ENCODE results near the gene GNAT1. TPM values are rescaled to one million over a fixed set of nuclear protein-coding genes. Genes with fewer than 3 reads are reported as not detected.
"Not testable (repeated sequence)": the region's sequence is repeated elsewhere in the genome, so short reads cannot be mapped to it uniquely, and the experiment has no call there.

Gene GNAT1
- total RNA-seq, 1 experiment from 2014 or later = 0.18 TPM

DNA sequence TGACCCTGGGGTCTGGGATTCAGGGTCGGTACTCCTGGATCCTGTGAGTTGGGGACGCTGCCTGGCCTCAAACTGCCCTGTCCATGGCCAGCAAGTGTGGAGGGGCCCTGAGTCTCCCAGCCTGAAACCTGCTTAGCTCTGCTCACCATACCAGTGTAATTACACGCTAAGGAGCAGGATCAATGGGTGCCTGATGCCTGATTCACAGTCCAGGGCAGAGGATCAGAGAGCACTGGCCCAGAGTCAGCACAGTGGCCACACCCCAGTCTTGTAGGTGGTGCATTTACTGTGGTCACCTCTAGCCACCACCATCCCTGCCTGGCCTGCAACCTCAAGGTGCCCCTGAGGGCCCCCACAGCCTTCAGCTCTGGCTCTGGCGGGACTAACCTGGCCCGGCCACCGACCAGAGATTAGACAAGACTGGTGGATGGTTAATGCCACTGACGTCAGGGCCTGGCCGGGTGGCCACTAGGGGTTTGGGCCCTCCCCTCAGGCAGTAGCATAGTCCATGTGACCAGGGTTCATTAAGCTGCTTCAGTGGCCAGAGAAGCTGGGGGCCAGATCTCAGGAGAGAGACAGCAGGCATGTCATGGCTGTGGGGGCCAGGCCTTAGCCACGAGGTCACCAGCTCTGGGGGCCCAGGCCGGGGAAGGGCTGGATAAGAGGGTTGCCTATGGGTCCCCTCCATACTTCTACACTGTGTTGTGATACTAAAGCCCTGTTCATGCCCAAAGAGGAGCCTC, 10.3 kb downstream of the GNAT1 start:
- no peak for DNase-seq (ENCODE audit: low spot score)

DNA sequence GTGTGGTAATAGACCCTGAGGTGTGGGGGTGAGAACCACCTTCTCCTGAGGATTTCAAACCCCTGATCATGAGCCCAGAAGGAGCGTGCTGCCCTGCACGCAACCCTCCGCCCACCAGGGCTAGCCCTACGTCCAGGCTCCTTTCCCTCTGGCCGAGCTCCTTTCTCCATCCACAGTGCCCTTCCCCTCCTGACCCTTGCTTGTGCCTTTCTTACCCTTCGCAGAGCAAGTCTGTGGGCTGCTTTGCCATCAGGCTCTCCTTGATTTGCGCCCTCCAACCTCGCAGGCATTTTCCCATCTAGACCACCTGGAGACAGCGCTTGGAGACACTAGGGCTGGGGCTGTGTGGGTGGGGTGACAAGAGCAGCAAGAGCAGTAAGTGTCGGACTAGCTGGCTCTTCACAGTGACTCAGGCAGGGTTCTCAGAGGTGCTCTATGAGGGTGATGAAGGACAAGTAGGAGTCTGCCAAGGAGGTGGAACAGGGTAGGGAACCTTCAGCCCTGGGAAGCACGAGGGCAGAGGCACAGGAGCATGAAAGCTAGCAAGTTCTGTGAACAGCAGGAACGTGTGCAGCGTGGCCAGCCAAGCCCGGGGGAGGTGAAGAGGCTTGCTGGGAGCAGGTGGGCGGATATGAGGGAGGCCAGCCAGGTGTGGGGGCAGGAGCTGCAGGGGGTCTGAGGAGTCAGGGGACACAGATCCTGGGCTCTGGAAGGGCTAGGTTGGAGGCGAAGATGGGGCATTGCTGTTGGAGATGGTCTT, 11.1 kb downstream of the GNAT1 start:
- DNase-seq (ENCODE audit: low spot score) = no peak

DNA sequence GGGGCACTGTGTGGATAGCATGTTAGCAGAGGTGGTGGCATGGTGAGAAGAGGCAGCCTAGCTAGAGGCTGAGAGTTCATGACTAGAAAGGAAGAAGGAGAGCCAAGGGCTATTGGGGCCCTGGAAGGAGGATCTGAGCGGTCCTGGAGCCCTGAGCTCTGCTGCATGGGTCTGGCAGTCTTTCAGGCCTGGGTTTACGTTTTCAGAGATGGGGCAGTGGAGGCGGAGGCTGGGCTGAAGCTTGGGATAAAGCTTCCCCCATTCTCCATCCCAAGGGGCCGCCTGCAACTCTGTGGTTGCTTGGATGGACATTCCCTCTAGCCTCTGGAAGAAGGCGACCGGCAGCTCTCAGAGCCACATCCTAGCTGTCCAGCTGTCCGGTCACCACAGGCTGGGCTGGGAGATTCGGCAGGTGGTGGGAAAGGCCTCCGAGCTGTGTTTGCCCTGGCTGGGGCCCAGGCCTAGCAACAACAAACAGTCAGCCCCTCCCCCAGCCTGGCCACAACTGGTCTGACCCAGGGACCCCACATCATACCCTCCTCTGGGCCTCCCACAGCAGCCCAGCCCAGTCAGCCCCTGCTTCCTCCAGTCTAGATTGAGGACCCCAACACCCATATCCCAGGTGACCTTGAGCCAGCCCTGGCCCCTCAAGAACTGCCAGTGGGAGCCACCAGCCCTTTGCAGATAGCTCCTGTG, 11.9 kb downstream of the GNAT1 start:
- DNase-seq (ENCODE audit: low spot score) = no peak

DNA sequence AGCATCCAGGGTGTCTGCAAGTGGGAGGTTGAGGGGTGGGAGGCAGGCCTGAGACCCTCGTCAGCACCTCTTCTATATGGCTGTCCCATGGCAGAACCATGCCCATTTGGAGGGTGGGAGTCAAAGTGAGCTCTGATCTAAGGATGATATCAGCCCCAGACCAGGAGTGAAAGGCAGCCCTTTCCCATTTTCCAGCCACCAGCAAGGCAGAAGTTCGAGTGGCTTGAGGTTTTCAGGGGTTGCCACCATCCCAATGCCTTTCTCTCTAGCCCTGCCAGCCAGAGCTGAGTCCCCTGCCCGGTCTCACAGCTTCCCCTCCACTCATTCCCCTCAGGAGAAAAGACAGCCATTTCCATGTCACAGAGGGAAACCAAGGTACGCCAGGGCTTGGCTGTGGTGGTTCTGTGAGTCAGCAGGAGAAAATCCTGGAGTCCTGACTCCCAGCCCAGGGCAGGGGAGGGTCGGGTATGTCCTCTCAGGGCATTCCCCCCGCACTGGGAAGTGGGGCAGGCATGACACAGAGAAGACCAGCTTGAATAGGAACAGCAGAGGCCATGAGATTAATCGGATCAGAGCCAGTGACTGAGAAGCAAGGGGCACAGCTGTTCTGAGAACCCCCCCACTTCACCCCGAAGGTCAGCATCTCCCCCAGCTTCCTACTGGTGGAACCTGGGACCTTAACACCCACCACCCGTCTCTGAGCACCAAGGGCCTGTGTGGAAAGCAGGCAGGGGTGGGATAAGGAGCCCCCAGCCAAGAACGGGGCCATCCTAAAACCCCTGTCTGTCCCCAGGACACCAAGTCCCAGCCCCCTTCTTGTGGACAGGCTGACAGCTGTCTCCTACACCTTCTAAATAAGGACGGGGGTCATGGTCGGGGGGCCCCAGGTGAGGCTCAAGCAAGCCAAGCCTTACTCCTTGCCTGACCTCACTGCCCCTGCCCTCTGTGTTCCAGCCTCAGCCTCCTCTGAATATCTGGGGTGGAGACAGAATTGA, 12.7 kb downstream of the GNAT1 start:
- DNase-seq (ENCODE audit: low spot score) = no peak

DNA sequence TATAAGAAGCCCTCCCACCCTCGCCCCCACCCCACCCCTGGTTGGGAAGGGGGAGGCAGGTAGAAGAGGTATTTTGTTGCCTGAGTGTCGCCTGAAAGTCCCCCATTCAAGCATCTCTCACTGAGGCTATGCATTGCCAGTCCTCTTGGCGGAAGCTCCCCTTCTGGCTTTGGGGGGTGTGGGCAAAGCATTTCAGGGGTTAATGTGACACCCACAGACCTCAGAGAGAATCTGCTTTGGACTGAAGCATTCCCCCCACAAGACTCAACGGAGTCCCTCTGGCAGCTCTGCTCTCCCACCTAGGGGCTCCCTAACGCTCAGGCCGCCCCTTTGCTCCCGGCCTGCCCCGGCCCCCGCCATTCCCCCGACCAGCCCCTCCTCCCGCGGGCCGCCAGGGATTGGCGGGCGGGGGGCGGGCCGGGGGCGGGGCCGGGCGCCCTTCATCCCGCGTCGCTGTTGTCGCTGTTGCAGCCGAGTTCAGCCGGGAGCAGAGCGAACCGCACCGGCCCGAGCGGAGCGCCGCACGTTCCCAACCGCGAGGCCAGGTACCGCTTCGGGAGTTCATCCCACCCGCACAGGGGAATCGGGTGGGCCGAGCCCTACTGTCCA, 13.5 kb downstream of the GNAT1 start, which contains the start of gene SLC38A3:
SLC38A3 (plus strand) TSS at position 468 of the 609 bp plus-strand sequence. CDS start 8,929 bp downstream, outside the sequence.
- DNase-seq (ENCODE audit: low spot score) = no peak

DNA sequence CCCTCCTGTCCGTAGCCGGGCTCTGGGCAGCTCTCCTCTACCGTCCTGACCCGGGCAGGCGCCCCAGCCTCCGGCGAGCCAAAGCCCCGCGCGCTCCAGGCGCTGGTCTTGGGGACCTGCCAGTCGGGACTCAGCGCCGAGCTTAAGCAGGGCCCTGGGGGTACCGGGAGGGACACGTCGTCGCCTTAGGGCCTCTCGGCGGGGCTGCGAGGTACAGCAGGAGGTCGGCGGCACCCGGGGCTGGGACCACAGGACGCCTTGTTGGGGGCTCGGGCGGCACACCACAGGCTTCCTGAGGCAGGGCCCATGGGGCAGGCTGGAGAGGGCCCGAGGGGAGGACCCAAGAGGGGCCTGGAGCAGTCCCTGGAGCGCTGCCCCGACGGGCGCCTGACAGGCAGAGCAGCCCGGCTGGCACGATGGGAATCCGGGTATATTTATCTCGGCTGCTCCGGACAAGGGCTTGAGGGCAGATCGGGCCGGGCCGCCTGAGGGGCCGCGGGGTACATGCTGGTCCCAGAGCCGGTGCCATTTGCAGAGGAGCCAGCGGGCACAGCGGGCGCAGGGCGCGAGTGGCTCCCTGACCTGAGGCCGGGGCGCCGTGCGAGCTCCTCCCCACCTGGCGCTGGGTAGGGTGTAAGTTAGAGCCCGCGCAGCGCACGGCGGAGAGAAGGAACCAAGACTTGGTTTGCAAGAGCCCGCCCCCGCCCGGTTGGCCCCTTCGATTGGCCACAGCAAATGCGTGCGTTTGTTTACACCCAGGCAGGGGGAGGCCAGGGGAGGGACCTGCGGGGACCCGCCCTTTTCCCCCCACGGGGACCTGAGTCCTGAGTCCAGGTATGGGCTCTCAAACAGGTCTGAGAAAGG, 14.2 kb downstream of the GNAT1 start:
- DNase-seq (ENCODE audit: low spot score) = no peak

DNA sequence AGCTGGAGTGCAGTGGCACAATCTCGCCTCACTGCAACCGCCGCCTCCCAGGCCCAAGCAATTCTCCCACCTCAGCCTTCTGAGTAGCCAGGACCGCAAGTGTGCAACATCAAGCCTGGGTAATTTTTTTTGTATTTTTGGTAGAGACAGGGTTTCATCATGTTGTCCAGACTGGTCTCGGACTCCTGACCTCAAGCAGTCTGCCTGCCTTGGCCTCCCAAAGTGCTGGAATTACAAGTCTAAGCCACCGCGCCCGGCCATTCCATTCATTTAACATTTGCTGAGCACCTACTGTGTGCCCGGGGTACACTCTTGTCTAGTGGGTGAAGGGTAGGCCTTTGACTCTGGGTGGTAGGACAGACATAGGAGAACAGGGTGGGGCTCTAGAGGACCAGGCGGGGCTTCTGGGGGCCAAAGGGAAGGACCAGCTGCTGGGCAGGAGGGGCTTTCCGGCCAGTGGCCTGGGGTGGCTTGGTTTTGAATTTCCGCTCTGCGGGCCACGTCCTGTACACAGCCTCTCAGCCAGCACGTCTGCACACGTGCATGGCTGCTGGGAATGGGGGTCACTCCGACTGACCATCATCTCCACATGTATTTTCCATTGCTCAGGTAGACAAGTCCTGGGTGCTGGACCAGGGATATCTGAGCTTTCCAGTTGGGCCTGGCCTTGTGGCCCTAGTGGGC, 16.1 kb downstream of the GNAT1 start:
- no peak for DNase-seq (ENCODE audit: low spot score)

DNA sequence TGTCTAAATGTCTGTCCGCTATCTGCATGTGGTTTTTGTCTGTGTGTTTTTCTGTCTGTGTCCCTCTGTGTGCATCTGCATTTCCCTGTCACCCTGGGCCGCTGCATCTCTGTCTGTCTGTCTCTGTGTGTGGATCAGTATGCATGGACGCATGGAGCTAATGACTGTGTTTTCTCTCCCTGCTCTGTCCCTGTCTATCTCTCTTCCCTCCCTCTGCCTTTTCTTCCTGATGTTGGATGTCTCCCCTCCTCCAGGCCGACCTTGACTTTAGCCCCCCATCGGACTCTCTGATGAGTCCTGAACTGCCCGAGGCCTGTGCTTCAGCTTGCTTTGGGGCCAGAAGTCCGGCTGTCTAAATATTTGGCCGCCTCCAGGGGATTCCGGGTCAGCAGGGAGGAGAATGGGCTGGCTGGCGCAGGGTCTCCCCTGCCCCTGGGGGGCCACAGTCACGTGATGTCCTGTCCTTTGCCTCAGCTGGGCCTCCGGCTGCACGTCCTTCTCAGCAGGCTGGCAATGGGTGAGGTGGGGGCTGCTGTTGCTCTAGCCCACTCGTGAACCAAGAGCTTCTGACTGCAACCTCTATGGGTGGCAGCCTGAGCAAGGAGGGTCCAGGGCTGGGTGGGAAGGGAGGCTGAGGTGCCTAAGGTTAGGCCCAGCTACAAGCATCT, 17.4 kb downstream of the GNAT1 start:
- DNase-seq (ENCODE audit: low spot score) = no peak

DNA sequence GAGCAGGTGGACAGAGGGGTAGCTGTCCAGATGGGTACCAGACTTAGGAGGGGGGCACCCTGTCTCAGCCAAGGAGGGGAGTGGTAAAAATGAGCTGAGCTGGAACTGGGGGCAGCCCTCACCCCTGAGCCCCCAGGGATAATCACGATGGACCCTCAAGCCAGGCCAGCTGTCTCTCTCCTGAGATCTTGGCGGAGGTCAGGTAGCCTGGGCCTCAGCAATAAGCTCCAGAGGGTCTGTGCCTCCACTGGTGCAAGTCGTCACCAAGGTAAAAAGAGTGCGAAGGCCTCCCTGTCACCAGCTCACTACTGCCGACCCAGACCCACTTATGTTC, 18.7 kb downstream of the GNAT1 start:
- DNase-seq (ENCODE audit: low spot score) = no peak

DNA sequence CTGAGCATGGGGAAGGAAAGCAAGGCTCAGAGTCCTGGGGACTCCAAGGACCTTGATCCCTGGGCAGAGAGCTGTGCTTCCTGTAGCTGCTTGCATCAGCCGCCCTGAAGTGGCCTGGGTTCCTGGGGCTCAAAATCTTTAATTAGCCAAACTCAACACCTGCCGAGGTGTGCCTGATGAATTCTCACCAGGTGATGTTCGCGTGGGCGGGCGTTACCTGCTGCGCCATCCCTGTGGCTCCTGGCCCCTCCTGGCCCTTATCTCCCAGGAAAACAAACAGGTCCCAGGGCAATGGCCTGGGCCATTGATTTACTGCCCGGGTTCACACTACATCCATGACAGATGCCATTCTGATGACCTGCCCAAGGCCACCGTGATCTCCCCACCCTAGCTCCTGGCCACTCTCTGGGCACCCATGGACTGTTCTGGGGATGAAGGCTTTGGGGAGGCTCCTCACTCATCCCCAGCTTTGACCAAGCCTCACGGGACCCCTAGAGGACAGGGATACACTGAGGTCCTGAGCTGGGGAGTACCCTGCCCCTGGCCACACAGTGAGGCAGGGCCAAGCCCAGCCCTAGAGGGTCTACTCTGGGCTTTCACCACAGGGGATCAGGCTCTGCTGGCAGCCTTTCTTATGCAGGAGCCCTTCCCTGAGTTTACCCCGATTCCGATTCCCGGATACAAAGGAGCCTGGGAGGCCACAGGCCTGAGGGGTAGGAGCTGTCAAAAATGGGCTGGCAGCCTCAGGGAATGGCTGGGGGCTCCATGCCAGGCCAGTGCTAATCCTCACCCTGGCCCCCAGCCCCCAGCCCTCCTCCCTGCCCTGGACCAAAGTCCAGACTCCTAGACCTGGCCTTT, 19.3 kb downstream of the GNAT1 start:
- no peak for DNase-seq (ENCODE audit: low spot score)

DNA sequence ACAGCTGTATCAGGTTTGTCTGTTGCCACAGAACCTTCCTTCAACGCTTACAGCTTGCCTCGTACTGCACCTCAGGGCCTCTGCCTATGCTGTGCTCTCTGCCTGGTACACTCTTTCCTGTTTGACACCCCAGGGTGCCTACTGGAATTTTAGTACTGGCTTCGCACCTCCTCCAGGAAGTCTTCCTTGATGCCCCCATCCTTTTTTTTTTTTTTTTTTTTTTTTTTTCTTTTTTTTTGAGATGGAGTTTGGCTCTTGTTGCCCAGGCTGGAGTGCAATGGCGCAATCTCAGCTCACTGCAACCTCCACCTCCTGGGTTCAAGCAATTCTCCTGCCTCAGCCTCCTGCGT, 19.9 kb downstream of the GNAT1 start:
- DNase-seq (ENCODE audit: low spot score) = not testable (repeated sequence)

DNA sequence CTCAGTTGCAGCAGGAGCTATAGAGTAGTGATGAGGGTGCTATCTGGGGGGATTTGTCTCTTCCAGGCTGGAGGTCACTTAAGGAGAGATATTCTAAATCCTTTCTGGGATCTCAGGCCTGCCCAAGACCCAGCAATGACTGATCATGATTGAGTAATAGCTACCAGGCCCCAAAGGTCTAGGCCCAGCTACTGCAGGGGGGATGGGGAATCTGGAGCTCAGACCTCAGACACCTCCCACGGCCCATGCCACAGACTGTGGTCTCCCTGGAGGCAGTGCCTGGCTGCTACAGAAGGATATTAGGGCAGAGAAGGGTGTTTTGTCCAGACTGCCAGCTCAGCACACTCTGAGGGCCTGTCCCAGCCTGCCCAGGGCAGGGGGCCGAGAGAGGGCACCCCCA, 20.5 kb downstream of the GNAT1 start:
- no peak for DNase-seq (ENCODE audit: low spot score)

DNA sequence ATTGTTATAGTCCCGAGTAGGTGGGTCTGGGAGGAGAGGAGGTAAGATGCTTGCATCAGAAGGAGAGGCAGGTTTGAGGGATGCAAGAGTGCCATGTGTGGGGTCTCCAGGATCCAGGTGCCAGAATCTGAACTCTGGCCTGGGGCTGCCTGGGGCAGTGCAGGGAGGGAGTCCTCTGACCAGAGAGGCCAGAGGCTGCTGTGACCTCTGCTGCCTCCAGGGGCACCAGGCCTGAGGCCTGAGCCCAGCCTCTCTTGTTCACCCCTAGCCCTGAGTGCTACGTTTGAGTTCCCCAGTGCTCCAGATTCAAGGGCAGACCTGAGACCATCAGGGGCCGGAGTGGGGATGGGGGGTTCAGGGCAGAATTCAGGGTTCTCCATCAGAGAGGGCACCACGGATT, 21.1 kb downstream of the GNAT1 start:
- no peak for DNase-seq (ENCODE audit: low spot score)

DNA sequence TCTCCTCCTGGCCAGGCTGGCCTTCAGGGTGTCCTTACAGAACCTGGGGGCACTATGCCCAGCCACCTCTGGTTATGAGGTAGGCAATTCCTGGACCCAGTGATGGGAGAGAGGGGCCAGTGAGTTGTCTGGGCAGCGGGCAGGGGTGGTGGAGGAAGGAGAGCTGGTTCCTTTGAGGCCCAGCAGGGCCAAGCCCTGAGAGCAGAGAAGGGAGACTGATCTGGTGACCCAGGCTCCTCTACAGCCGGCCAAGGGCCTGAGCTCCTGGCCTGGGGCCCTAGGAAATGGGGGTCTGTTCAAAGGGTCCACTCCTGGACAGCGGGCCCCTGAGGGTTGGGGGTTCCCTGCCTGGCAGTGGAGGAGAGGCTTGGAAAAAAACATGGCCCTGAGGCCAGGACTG, 21.6 kb downstream of the GNAT1 start:
- no peak for DNase-seq (ENCODE audit: low spot score)

DNA sequence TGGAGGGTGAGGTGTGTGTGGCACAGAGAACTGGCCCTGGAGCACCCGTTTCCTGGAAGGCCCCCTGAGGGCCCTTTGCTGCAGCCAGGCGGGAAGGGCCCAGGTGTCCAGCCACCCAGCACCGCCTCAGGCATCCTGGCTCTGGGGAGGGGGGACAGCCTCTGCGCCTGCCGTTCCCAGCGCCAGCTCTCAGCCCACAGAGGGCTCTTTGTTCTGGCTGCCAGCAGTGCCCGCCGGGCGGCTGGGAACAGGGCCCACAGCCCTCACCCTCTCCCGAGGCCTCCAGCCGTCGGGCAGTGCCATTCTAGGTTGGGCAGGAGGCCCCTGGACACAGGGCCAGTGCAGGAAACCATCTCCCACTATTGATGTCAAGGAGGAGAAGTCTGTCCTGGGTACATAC, 22.0 kb downstream of the GNAT1 start:
- DNase-seq (ENCODE audit: low spot score) = no peak

DNA sequence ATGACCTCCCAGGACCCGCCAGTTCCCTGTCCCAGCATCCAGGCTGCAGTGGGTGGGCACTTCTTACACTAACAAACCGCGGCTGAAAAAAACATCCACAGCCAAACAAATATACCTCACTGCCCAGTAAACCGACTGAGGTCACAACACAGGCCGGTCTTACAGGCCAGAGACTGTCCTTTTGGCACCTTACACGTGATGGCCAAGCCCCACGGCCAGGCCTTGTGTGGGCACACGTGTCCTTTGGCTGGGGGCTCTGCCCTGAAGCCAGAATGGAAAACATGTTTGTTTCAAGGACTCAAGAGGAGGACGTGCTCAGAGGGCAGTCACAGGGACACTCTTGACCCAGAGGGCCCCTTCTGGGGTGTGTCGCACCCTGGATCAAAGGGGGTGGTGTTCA, 23.4 kb downstream of the GNAT1 start:
- DNase-seq (ENCODE audit: low spot score) = no peak

DNA sequence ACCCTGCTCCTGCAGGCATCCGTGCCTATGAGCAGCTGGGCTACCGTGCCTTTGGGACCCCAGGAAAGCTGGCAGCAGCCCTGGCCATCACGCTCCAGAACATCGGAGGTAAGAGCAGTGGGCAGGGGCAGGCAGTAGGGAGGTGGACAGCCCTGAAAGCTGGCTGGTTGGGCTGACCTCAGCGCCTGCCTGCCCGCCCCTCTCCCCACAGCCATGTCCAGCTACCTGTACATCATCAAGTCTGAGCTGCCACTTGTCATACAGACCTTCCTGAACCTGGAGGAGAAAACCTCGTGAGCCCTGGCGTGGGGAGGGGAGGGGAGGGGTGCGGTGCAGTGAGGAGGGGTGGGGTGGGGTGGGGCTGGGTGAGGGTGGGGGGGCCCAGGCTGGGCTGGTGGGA, 24.1 kb downstream of the GNAT1 start:
- DNase-seq (ENCODE audit: low spot score) = no peak

DNA sequence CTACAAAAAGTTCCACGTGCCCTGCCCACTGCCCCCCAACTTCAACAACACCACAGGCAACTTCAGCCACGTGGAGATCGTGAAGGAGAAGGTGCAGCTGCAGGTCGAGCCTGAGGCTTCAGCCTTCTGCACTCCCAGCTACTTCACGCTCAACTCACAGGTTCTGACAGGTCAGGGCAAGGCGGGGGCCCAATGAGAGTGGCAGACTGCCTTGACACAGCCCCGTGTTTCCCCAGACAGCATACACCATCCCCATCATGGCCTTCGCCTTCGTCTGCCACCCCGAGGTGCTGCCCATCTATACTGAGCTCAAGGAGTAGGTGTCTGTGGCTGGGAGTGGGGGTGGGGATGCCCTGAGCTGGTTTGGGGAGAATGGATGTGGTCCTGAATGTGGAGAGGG, 26.3 kb downstream of the GNAT1 start:
- DNase-seq (ENCODE audit: low spot score) = no peak

All from HT-29 (cell line).